ELF-1 (cell line): ENCODE measurements around the gene SLC25A30.

Source experiments
- DNase-seq: peaks from one replicate; pipeline ENCODE4 v3.0.0-alpha.2; 2016; ENCODE audit warnings: low read depth, low spot score

SLC25A30 gene

GRCh38 chr13:45417790-45418534 lies at the start of gene SLC25A30:
SLC25A30 (minus strand) TSS chr13:45418373; CDS start chr13:45411425, 6,948 bp downstream.
- peak; percentile 97 for DNase-seq

- no peak for DNase-seq
These were observed 48.2 kb upstream of the SLC25A30 start for GRCh38 chr13:45466359-45466758.

- peak; percentile 94 for DNase-seq
These were observed 46.7 kb upstream of the SLC25A30 start, which contains the start of gene COG3 for GRCh38 chr13:45464687-45465453. COG3 (plus strand) TSS chr13:45464939; CDS start chr13:45465037, 98 bp downstream.

GRCh38 chr13:45464141-45464686 lies 46.0 kb upstream of the SLC25A30 start:
- no peak for DNase-seq

- DNase-seq, result no peak
These were observed 38.2 kb upstream of the SLC25A30 start for GRCh38 chr13:45456196-45456972.

GRCh38 chr13:45454204-45454603 lies 36.0 kb upstream of the SLC25A30 start:
- DNase-seq, result no peak

GRCh38 chr13:45451282-45451681 lies 33.1 kb upstream of the SLC25A30 start:
- DNase-seq, result no peak

GRCh38 chr13:45448965-45449559 lies 30.9 kb upstream of the SLC25A30 start:
- DNase-seq, result no peak

GRCh38 chr13:45447050-45447661 lies 29.0 kb upstream of the SLC25A30 start:
- DNase-seq, result no peak

- DNase-seq, result no peak
These were observed 28.0 kb upstream of the SLC25A30 start for GRCh38 chr13:45446181-45446580.

GRCh38 chr13:45445053-45445452 lies 26.9 kb upstream of the SLC25A30 start:
- DNase-seq, result no peak

GRCh38 chr13:45441633-45442032 lies 23.5 kb upstream of the SLC25A30 start:
- no peak for DNase-seq

- no peak for DNase-seq
These were observed 21.7 kb upstream of the SLC25A30 start for GRCh38 chr13:45439781-45440462.

- DNase-seq, result no peak
These were observed 20.8 kb upstream of the SLC25A30 start for GRCh38 chr13:45439008-45439407.

GRCh38 chr13:45437947-45438346 lies 19.8 kb upstream of the SLC25A30 start:
- DNase-seq, result no peak

- no peak for DNase-seq
These were observed 18.8 kb upstream of the SLC25A30 start for GRCh38 chr13:45436953-45437352.

GRCh38 chr13:45436332-45436731 lies 18.2 kb upstream of the SLC25A30 start:
- DNase-seq, result no peak

- no peak for DNase-seq
These were observed 16.6 kb upstream of the SLC25A30 start for GRCh38 chr13:45434556-45435371.

- no peak for DNase-seq
These were observed 15.2 kb upstream of the SLC25A30 start for GRCh38 chr13:45433381-45433790.
